IPS DF 4.7 (cell line): ENCODE data around the gene RUNX1.
"Not testable (repeated sequence)": the region's sequence is repeated elsewhere in the genome, so short reads cannot be mapped to it uniquely, and the experiment has no call there.

ENCODE experiments used
- DNase-seq: peaks from one replicate; pipeline ENCODE4 v3.0.0-alpha.2; 2013; ENCODE audit warnings: low spot score; ENCODE audit errors: extremely low read depth

Gene RUNX1

DNA sequence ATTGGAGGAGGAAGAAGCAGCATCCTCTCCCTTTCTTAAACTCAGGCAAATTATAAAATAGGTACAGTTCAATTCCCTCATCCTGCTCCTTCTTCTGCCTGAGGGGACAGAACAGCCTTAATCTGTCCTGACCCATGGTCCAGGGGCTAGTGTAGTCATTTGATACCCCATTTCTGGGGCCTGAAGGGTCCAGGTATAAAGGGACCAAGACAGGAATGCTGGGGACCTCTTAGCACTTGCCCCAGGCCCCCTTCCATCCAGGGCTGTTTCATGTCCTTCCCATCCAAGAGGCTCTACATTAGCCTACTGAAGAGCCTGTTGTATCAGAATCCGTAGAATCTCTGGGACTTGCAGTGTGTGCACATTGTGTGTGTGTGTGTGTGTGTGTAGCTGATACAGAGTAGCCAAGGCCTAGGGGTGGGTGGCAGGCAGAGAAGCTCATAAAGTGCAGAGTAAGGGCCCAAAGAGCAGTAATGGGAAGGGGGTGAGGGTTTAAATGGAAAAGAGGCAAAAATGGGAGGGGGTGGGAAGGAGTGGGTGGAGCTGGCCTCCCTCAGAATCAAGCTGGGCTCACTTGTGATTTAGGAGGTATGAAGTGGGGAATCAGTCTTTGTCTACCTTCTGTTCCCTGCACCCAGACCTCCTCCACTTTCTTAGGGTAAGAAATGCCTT, 32.4 kb downstream of the RUNX1 start:
- no peak for DNase-seq

DNA sequence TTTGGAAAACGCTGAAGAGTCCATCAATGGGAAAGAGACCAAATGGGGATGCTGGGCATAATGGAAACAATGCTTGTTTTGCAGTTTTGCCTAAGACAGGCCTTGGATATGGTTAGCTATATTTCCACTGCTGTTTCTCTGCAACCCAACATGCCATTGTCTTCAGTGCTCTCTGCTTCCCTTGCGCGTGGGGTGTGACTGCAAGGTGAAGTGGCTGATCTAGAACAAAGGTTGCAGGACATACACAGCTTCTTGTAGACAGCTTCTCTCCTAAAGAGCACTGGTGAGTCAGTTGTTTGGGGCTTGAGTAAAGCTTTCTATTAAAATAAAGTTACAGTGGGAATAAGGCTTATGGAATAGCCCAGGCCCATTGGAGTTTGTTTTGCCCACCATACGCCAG, 33.0 kb downstream of the RUNX1 start:
- DNase-seq, result no peak

DNA sequence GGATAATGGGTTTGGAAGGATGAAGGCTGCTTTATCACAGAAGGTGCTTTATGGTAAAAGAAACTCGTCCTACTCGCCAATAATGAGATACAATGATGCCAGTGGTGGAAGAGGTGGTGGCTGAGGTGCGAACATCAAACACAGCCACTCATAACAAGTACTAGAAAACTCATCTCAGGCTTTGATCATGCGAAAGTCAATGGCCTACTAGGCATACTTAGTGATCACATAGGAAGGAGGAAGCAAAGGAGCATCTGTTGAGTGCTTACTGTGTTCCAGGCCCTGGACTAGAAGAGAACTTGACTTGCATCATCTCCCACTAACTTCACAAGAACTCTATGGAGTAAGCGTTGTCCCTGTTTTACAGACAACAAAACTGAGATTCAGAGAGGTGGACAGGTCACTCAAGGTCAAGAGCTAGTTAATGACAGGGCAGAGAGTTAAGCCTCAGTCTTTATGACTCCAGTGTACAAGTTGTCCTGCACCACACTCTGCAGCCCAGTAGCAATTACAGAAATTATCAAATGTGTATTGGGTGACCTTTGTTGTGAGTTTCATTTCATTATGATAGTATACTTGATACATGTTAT, 33.6 kb downstream of the RUNX1 start:
- DNase-seq, result no peak

DNA sequence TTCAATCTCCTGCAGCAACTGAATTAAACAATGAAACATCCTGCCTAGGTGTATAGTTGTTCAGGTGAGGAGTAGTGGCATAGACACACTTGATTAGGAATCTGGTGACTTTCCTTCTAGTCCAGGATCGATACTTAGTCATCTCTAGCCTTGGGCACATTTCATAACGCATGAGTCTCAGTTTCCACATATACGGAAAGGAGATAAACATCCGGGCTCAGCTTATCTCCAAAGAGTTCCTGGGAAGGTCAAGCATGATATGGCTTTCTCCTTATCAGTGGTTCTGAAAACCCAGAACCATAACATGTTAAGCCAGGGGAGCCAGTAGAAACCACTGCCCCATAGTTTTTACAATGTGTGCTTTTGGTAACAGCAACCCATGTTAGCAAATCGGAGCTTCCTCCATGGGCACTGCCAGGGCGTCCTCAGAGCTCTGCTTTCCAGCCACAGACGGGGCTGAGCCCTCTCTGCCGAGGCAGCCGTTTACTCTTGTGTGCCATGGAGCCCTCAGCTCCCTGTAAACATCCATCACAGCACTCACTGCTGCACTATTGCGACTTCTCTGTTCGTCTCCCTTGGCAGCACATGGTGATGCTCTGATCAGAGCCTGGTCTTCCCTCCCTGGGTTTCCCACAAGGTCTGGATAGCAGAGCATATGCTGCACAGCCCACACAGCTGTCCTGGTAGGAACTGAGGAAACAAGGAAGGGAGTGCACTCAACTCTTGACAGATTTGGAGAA, 34.6 kb downstream of the RUNX1 start:
- DNase-seq, result no peak

DNA sequence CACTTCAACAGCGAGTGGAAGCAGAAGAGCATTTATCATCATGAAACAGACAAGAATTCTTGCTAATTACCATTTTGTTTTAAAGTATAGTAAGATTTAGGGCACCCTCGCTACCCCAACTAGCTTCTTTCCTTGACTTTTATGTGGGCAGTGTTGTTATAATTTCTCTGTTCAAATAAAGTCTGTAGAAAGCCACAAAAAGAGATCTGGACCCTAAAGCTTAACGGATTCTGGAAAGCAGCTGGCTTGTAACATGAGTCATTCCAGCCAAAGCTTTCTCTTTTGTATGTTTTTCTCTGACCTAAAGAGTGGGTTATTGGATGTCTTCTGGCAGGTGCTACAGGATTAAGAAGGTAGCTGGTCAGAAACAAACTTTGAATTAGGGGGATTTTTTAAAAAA, 37.4 kb downstream of the RUNX1 start:
- DNase-seq, result no peak

DNA sequence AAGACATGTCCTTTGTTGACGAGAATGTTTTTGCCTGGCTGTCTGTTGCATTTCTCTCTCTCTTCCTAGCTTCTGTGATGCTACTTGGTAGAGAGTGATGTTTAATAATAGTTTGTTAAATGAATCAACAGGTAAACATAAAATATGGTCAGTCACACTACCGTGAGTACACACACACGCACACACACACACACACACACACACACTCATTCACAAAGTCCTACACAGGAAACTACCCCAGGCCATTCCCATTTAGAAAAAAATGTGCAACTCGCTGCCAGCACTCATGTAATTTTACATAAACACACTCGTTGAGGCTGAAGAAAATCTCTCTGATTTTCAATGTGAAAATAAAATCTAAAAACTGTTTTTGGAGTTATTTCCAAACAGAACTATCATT, 38.7 kb downstream of the RUNX1 start:
- DNase-seq, result no peak

DNA sequence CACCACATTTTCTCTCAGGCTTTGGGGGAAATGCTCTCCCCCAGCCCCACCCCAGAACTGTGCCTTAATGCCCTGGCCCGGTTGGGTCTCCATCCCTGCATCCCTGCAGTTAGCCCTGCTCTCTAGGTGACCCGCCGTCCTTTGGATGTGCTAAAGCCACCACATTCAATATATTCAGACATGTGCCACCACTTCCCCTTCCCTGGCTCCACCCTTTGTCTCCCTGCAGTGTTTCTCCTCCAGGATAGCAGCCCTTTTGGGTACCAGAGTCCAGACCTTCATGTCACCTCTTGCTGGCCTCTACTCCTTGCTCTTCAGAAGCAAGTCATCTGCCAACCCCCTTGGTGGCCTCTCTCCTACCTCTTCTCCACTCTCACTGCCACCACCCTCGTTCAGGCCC, 41.8 kb downstream of the RUNX1 start:
- no peak for DNase-seq

DNA sequence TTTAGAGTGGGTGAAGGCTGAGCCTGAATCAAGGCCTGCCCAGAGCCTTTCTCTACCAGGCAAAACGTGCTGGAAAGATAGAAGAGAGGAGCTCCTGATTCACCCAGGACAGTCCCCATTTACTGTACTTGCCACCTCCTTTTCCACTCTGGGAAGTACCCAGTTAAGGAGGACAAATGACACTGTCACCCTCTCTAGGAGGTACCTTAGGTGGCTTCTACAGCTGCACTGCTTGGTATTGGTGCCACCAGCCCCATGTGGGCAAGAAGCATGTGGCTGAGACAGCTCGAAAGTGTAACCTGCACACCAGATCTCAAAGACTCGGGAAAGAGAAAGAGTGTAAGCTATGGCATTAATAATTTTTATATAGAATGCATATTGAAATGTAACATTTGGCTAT, 42.3 kb downstream of the RUNX1 start:
- DNase-seq, result no peak

DNA sequence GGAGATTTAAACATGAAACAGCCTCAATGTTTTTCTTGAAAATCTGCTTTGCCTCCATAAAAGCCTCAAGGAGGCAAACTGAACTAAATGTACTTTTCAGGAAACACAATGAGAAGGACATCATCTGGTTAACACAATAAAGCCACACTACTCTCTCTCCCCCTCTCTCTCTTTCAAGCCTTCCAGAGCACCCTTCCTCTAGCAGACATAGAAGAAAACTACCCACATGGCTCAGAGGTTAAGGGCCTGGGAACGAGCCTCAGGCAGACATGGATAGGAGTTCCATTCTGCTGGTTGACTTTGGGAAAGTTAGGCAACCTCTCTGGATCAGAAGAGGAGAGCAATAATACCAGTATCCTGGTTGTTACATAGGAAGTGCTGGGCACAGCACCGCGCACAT, 42.9 kb downstream of the RUNX1 start:
- no peak for DNase-seq

DNA sequence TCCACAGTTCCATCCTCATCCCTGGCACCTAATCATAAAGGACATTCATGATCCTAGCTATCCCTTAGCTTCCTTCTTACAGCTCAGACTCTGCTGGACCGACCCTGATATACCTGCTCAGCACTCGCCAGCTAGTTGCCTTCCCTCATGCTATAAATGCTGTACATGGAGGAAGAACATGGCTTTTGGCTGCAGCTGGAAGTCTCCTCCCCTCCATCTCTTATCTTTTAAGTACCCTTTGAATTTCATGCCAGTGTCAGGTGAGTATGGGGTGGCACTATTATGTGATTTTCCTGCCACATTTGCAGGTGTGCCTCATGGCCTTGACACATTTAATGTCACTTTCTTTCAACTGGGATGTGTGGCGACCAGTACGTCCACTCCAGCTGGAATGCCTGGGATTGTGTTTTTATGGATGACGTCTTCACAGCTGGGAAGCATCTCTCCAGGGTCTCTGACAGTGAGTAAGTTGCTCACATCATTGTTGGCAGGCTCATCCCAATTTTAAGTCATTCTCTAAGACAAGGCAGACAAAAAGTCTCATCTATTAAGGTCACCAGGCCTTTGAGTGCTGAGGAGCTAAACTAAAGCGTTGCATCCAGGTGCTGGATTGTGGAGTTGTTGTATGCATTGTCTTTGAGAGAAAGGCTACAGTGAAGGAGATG, 43.4 kb downstream of the RUNX1 start:
- no peak for DNase-seq

DNA sequence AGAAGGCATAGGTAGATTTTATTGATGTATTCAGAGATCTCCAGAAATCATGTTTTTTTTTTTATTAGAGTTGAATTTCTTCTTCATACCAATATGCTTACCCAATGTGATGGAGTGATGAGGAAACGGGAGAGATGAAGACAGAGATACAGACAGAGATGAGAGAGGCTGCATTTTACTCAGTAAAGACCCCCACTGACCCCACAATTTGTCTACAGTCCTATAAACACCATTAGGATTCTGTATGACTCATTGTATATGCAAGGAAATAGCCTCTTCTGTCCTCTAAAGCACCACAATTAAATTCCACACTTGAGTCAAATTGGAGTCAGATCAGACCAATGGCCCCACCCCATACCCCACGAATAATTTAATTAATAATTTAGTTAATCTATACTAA, 44.0 kb downstream of the RUNX1 start:
- DNase-seq, result no peak

DNA sequence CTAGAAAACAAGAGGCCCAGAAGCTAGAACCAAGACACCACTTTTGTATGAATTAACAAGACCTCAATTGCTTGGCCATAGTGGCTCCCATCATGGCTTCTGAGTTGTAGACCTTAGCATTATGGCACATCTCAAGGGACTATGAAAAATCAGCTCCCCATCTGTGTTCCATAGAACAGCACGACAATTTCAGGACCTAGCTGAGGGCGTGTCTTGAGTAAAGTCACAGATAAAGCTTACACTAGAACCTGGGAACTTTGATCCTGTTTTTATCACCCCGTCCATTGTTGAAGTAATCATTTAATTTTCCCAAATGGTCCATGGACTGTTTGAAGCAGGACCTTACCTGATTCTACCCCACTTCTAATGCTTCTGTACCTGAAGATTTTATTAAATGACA, 44.8 kb downstream of the RUNX1 start:
- no peak for DNase-seq

DNA sequence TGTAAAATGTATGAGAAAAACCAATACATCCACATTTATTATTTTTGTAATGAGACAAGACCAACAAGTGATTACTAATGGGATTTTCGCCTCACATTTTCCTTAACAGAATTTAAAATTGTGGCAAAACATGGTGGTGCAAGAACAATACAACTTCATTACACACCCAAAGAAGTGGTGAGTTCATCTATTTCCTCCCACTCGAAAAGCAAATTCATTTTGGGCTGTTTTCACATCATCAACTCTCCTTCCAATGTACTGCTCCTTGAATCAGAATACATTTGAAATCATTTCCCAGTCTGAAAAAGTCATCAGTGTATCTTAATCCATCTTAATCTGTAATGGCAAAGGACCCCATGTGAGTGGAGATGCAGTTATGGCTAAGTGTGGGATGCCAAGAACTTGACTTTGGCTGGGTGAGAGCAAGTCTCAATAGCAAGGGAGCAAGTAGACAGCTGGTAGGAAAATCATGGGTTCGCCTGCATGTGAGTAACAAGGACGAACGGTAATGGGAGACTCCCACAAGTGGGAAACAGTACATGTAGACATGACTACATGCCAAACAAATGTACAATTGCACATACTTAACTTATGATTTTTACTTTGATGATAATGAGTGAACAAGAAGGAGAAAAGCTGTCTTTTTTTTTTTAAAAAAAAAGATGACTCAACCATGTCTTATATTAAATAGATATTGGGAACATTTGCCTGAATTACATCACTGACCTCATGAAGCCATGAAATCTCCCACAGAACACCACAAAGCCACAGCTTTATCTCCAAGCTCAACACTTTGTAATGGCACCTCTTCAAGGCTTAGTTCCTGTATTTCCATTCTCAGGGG, 46.0 kb downstream of the RUNX1 start:
- DNase-seq, result no peak

DNA sequence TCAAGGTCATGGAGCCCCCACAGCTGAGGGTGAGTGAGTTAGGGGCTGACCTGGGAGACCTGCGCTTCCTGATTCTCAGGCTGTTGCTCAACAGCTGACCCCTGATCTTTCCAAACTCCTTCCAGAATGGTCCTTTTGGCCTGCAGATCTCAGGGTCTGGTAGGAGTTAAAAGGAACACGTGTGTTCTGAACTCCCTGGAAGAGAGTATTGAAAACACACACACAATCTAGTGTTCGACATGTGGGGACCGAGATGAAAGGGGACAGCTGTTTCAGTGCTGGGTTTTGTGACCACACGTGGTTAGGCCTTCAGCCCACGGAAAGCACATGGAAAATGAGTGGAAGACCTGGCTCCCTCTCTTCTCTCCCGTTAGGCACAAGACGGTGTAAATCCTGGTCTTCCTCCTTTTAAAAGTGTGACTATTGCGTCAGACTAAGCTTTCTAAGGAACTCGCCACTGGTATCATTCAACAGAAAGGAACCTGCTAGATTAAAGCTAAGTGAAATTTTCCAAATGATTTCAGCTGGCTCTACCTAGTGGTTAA, 49.6 kb downstream of the RUNX1 start:
- DNase-seq, result no peak

DNA sequence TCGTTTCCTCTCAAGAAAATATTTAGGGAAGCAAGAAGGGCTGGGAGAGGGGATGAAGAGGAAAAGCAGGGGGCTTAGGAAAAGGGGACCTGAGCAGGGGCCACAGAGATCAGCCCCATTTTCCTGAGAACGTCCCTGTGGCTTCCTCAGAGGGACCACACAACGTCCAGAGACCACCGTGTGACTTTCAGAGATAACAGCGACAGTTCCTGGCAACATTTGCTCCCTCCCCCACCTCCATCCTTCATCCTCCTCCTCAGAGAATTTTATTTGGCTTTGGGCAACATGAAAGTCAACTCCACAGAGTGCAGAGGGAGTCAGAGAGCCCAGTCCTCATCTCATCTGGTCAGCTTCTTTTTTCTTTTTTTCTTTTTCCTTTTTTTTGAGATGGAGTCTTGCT, 50.9 kb downstream of the RUNX1 start:
- no peak for DNase-seq

DNA sequence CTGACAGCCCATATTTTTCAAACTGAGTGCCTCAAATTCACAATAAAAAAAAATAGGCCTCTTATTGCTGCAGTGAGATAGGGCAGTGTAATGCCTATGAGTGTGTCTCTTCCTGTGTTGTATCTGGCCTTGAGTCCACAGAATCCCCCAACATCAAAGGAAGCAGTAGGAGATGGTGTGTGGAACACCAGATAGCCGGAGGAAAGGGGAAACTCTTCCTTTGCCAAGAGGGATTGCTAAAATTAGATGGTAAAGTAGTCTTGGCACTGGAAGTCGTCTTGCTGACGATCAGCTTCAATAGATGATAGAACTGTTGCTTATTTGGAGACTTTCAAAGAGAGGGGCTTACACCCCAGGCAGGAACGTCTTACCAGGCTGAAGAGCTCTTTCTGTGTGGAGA, 51.8 kb downstream of the RUNX1 start:
- no peak for DNase-seq

DNA sequence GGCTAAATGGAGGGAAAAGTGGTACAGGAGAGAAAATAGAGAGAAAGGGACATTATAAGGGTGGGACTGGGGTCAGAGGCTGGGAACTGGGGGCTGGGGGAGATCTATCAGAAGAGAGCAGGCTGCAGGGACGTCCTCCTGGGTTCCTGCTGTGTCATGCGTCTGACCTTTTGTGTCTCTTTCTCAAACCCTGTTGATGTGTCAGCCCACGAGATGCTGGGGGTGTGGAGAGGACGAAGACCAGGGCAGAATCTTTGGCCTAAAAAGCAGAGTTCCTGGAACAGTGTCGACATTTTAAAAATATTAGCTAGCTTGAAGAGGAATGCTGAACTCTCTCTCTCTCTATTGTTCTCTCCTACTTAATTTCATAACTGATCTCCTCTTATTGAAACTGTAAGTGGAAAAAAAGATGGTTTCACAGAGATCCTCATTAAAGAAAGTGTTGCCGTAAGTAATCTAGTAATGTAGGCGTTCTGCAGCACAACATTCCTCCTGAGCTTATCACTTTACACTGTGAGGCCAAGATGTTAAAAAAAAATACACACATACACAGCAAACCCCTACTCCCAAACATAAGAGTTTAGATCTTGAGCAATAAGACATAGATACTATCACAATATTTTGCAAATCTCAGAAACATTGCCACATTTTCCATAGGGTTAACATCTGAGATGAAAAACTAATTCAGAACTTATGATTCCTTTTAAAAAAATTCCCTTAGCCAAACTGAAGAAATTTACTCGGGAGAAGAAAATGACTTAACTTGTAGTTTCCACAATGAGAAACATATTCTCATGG, 52.6 kb downstream of the RUNX1 start:
- no peak for DNase-seq

DNA sequence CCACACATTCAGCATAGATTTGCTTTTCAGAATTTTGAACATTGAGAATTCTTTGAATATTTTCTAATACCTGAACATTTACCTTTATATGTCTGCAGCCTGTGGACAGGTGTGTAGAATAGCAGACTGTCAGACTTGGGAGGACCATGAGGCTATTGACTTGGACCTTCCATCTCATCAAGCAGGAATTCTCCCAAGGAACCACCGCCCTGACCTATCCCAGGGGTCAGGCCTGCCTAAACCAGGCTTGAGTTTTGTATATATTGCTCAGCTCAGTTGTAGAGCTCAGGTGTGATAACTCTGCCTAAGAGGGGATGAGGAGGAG, 53.2 kb downstream of the RUNX1 start:
- no peak for DNase-seq

DNA sequence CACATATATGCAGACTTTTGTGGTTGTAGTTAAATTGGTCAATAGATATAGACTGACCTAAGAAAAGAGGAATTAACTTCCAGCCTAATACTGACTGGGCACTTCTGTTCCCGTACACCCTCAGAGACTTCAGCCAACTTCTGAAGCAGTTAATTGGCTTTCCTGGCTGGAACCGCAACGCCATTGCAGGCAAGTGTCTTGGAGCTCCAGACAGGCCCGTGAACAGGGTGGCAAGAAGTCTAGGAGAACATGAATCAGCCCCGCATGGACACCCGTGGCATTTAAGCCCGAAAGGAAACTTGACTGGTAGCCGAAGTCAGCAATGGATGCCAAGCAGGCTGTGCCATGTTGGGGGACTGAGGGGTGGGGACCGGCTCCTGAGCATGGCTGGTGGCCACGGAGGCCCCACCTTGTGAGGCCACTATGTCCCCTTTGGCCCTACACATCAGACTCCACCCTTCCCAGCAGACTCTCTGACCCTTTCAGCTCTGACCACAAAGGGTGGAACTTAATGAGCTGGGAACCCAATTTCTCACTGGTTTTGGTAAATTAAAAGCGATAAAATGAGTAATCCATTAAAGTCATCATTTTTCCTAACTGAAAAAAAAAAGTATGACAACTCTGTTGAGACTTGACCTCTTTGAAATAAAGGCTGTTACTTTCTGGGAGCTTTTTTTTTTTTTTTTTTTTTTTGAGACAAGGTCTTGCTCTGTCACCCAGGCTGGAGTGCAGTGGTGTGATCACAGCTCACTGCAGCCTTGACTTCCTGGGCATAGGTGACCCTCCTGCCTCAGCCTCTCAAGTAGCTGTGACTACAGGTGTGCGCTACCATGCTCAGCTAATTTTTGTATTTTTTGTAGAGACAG, 54.1 kb downstream of the RUNX1 start:
- DNase-seq, result no peak

DNA sequence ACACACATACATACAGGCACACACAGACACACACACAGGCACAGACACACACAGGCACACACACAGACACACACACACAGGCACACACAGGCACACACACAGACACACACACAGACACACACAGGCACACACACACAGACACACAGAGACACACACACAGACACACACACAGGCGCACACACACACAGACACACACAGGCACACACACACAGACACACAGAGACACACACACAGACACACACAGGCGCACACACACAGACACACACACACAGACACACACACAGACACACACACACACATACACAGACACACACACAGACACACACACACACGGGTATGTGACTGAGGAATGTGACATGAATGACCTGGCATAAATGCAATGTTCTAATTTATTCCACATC, 55.6 kb downstream of the RUNX1 start:
- not testable (repeated sequence) for DNase-seq
